Bronchial epithelial cell (primary cell): ENCODE data around the gene ST6GALNAC1. TPM values are rescaled to one million over a fixed set of nuclear protein-coding genes. Genes with fewer than 3 reads are reported as not detected.

Experiments used
- DNase-seq: peaks from one replicate; pipeline ENCODE4 v3.0.0-alpha.2; 2010; ENCODE audit warnings: low read depth
- FAIRE-seq: peaks from 2 replicates; lab custom pipeline; 2011; peaks lifted over from hg19 to GRCh38; lab: Jason Lieb, UNC
- H3K27me3 ChIP-seq: 2 replicates; pipeline ENCODE4 v1.5.1; 2011; ENCODE audit warnings: low read length; ENCODE audit not compliant: control insufficient read depth, insufficient read depth
- H3K36me3 ChIP-seq: 2 replicates; pipeline ENCODE4 v1.5.1; 2011; ENCODE audit warnings: low read length; ENCODE audit not compliant: control insufficient read depth, insufficient read depth
- H3K4me3 ChIP-seq: 2 replicates; pipeline ENCODE4 v1.5.1; 2011; ENCODE audit warnings: mild to moderate bottlenecking, low read depth, low read length, control low read depth
- CTCF ChIP-seq: IDR thresholded peaks from 2 replicates; pipeline ENCODE4 v1.5.1; 2011; ENCODE audit warnings: mild to moderate bottlenecking, moderate library complexity, low read length, control low read depth, inconsistent platforms; ENCODE audit not compliant: insufficient read depth, severe bottlenecking
- total RNA-seq: library from RNA; depleted of rRNA; stranded (reverse); fragments of >200 nt; gene quantifications from 2 replicates; pipeline ENCODE4 v1.2.1, GENCODE V29; 2014

Gene ST6GALNAC1
- total RNA-seq, 1 donor from 2014 or later: 5.0 TPM

DNA sequence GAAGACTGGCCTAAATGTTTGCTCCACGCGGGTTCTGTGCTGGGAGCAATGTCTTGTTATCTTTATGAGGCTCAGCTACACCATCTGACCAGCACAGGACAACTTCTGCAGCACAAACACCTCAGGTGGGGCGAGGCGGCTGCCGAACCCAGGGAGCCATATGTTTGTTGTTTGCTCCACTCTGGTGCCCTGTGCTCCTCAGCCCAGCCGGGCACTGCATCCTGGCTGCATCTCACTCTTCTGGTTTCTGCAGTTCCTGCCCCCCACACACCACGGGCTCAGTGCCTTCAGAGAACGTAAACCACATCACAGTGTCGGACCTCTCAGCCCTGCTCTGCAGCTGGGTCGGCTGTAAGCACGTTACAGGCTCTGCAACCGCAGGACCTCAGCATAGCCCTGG is 34.8 kb upstream of the ST6GALNAC1 start:
- no peak for FAIRE-seq

GRCh38 chr17:76677406-76677805 is 33.8 kb upstream of the ST6GALNAC1 start:
- no peak for DNase-seq
- H3K27me3 ChIP-seq: no peaks in the 10 kb centered on the region
- no peak for TF ChIP-seq CTCF
- H3K36me3 ChIP-seq: peaks cover 4% of the 10 kb centered on the region
- no peak for FAIRE-seq
- no peak overlapping the region for H3K4me3 ChIP-seq

More for the DNA sequence above, 34.8 kb upstream of the ST6GALNAC1 start:
- no peak for TF ChIP-seq CTCF
- Histone ChIP-seq H3K27me3 (no peaks in the 10 kb centered on the region), H3K36me3 (peaks cover 6% of the 10 kb centered on the region), H3K4me3 (no peak overlapping the region)
- no peak for DNase-seq

DNA sequence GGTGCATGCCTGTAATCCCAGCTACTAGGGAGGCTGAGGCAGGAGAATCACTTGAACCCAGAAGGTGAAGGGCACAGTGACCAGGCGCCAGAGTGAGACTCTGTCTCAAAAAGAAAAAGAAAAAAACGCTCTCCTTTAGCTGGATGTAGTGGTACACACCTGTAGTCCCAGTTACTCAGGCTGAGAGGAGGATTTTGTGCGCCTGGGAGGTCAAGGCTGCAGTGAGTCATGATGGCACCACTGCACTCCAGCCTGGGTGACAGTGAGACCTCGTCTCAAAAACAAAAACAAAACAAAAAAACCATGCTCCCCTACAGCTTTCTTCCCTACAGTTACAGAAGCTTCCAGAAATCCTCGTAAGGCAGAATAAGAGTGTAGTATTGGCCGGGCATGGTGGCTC is 33.1 kb upstream of the ST6GALNAC1 start:
- H3K27me3 ChIP-seq: no peaks in the 10 kb centered on the region
- no peak for DNase-seq
- H3K36me3 ChIP-seq: peaks cover 3% of the 10 kb centered on the region
- FAIRE-seq: no peak
- TF ChIP-seq CTCF: no peak
- H3K4me3 ChIP-seq: no peak overlapping the region

GRCh38 chr17:76675648-76676047 is 32.1 kb upstream of the ST6GALNAC1 start:
- H3K36me3 ChIP-seq: peaks cover 1% of the 10 kb centered on the region
- no peak for TF ChIP-seq CTCF
- DNase-seq: no peak
- no peak for FAIRE-seq
- no peaks in the 10 kb centered on the region for H3K27me3 ChIP-seq
- no peak overlapping the region for H3K4me3 ChIP-seq

DNA sequence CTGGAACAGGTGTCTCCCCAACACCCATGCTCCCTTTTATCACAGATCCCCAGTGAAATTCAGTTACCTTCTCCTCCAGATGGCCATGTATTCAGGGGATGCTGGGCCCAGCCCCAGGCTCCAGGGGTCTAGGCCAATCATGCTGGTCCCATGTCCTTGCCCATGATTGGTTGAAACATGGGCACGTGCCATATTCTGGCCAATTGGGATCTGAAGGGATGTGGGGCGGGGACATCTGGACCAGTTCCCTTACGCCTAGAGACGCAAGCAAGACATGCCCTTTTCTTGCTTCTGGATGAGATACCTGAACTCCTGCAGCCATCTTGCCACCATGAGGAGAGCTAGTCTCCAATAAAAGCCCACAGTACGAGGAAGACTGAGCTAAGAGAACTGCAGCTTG is 31.0 kb upstream of the ST6GALNAC1 start:
- Histone ChIP-seq H3K36me3 (peaks cover 1% of the 10 kb centered on the region), H3K27me3 (no peaks in the 10 kb centered on the region), H3K4me3 (no peak overlapping the region)
- no peak for DNase-seq
- FAIRE-seq: no peak
- no peak for TF ChIP-seq CTCF

DNA sequence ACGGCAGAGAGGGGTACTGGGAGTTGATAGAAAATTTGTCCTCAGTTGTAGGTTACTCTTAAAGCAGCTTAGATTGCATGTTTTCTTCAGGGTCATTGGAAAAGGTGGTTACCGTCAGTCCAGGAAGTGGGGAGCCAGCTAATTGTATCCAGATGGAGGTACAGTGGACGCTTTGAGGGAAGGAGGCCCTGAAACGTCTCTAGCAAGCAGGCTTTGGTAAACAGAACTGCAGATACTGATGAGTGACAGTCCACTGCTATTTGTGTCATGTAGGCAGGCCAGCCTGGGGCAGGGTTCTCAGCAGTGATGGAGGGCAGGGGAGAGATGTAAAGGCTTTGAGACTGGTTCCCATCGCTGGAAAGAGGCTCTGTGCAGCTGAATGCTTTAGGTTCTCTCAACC is 30.2 kb upstream of the ST6GALNAC1 start:
- FAIRE-seq (no peak), DNase-seq (no peak)
- Histone ChIP-seq H3K27me3 (no peaks in the 10 kb centered on the region), H3K36me3 (no peaks in the 10 kb centered on the region), H3K4me3 (no peak overlapping the region)
- TF ChIP-seq CTCF: no peak
